GM12873 (cell line): ENCODE measurements around the gene HGS.

Source experiments
- CTCF ChIP-seq: IDR thresholded peaks from 2 replicates; pipeline ENCODE4 v1.5.1; 2012; ENCODE audit warnings: low read depth, mild to moderate bottlenecking, moderate library complexity, low read length, control low read depth; ENCODE audit not compliant: insufficient read depth; ENCODE audit errors: missing control alignments

The HGS gene

GRCh38 chr17:81690549-81690948 lies 6.7 kb downstream of the HGS start:
- TF ChIP-seq CTCF, result no peak

GRCh38 chr17:81691196-81691595 lies 7.4 kb downstream of the HGS start:
- TF ChIP-seq CTCF, result no peak

- no peak for TF ChIP-seq CTCF
Measured at GRCh38 chr17:81691608-81692007, 7.8 kb downstream of the HGS start.

GRCh38 chr17:81693509-81694210 lies 9.8 kb downstream of the HGS start:
- peak; percentile 9 for TF ChIP-seq CTCF

- TF ChIP-seq CTCF, result no peak
Measured at GRCh38 chr17:81694810-81695209, 11.0 kb downstream of the HGS start.

- no peak for TF ChIP-seq CTCF
Measured at GRCh38 chr17:81695211-81695610, 11.4 kb downstream of the HGS start.

GRCh38 chr17:81695801-81696200 lies 12.0 kb downstream of the HGS start:
- TF ChIP-seq CTCF, result no peak
